Trophoblast cell (in vitro differentiated cells and primary cell): ENCODE results near the gene LRTM2.

Experiments
- DNase-seq, 2 donors: peaks; one replicate each; pipeline ENCODE4 v3.0.0-alpha.2; 2016
- H2AFZ ChIP-seq: 2 replicates; pipeline ENCODE4 v1.6.1; 2013; ENCODE audit warnings: low read length, moderate library complexity, mild to moderate bottlenecking; ENCODE audit not compliant: insufficient read depth, poor library complexity
- H2AK5ac ChIP-seq: 2 replicates; pipeline ENCODE4 v1.6.1; 2013; ENCODE audit warnings: mild to moderate bottlenecking, low read length
- H2BK120ac ChIP-seq: 2 replicates; pipeline ENCODE4 v1.6.1; 2013; ENCODE audit warnings: low read length, mild to moderate bottlenecking, moderate library complexity; ENCODE audit not compliant: insufficient read depth, poor library complexity
- H2BK12ac ChIP-seq: 2 replicates; pipeline ENCODE4 v1.6.1; 2013; ENCODE audit warnings: mild to moderate bottlenecking, low read length, moderate library complexity
- H2BK5ac ChIP-seq: 2 replicates; pipeline ENCODE4 v1.6.1; 2013; ENCODE audit warnings: low read length, low read depth, moderate library complexity, mild to moderate bottlenecking; ENCODE audit not compliant: poor library complexity
- H3K14ac ChIP-seq: 2 replicates; pipeline ENCODE4 v1.6.1; 2013; ENCODE audit warnings: mild to moderate bottlenecking, low read length
- H3K18ac ChIP-seq: 2 replicates; pipeline ENCODE4 v1.6.1; 2013; ENCODE audit warnings: mild to moderate bottlenecking, low read length
- H3K23ac ChIP-seq: 2 replicates; pipeline ENCODE4 v1.6.1; 2013; ENCODE audit warnings: low read length
- H3K27ac ChIP-seq: 2 replicates; pipeline ENCODE4 v1.5.1; 2013; ENCODE audit warnings: low read depth, mild to moderate bottlenecking, inconsistent platforms, low read length, moderate library complexity
- H3K27me3 ChIP-seq: 2 replicates; pipeline ENCODE4 v1.6.1; 2013; ENCODE audit warnings: inconsistent platforms, mild to moderate bottlenecking, low read length, moderate library complexity; ENCODE audit not compliant: insufficient read depth
- H3K36me3 ChIP-seq, 2 experiments: 1 replicate in 1 of 2; 2 replicates in 1 of 2; pipeline ENCODE4 v1.6.1; 2013; ENCODE audit warnings: low read length in 2 of 2, mild to moderate bottlenecking in 2 of 2, moderate library complexity in 1 of 2; ENCODE audit not compliant: insufficient read depth in 2 of 2, control insufficient read depth in 1 of 2
- H3K4ac ChIP-seq: 2 replicates; pipeline ENCODE4 v1.6.1; 2013; ENCODE audit warnings: low read depth, mild to moderate bottlenecking, low read length, moderate library complexity
- H3K4me1 ChIP-seq, 2 experiments: 1 replicate in 1 of 2; 2 replicates in 1 of 2; pipeline ENCODE4 v1.6.1; 2013; ENCODE audit warnings: low read length in 2 of 2, mild to moderate bottlenecking in 2 of 2, moderate library complexity in 1 of 2; ENCODE audit not compliant: insufficient read depth in 2 of 2, control insufficient read depth in 1 of 2
- H3K4me2 ChIP-seq: 2 replicates; pipeline ENCODE4 v1.6.1; 2013; ENCODE audit warnings: inconsistent platforms, mild to moderate bottlenecking, low read length, moderate library complexity
- H3K4me3 ChIP-seq: 2 replicates; pipeline ENCODE4 v1.5.1; 2013; ENCODE audit warnings: mild to moderate bottlenecking, low read depth, low read length, inconsistent platforms
- H3K79me1 ChIP-seq: one replicate; pipeline ENCODE4 v1.6.1; 2013; ENCODE audit warnings: low read length
- H3K79me2 ChIP-seq: 2 replicates; pipeline ENCODE4 v1.6.1; 2013; ENCODE audit warnings: low read length, mild to moderate bottlenecking; ENCODE audit not compliant: control insufficient read depth, insufficient read depth, poor library complexity
- H3K9ac ChIP-seq: 2 replicates; pipeline ENCODE4 v1.6.1; 2013; ENCODE audit warnings: mild to moderate bottlenecking, low read length
- H3K9me3 ChIP-seq: 2 replicates; pipeline ENCODE4 v1.6.1; 2013; ENCODE audit warnings: low read depth, mild to moderate bottlenecking, control low read depth, inconsistent platforms, low read length; ENCODE audit not compliant: insufficient read depth
- H4K12ac ChIP-seq: 2 replicates; pipeline ENCODE4 v1.6.1; 2013; ENCODE audit warnings: low read depth, mild to moderate bottlenecking, low read length, moderate library complexity
- H4K8ac ChIP-seq: 2 replicates; pipeline ENCODE4 v1.6.1; 2013; ENCODE audit warnings: low read depth, mild to moderate bottlenecking, low read length, moderate library complexity
- H4K91ac ChIP-seq: one replicate; pipeline ENCODE4 v1.6.1; 2013; ENCODE audit warnings: low read depth, mild to moderate bottlenecking, low read length, moderate library complexity
- WGBS: extraction: QIAGEN DNeasy Blood & Tissue Kit; methylation state at CpG from one replicate; pipeline ENCODE4 v1.1.7; 2013; ENCODE audit warnings: missing lambda C conversion rate; ENCODE audit not compliant: insufficient read length, insufficient coverage; ENCODE audit errors: extremely low coverage; 5-methylcytosine and 5-hydroxymethylcytosine counted together

The LRTM2 gene

GRCh38 chr12:1857086-1857485, 36.7 kb downstream of the LRTM2 start:
- Histone ChIP-seq H2AK5ac (no peak overlapping the region), H3K79me2 (no peaks in the 10 kb centered on the region), H2BK5ac (no peak overlapping the region), H3K23ac (no peak overlapping the region), H4K8ac (no peak overlapping the region), H3K18ac (no peak overlapping the region), H2BK12ac (no peak overlapping the region), H3K4ac (no peak overlapping the region), H3K4me2 (no peak overlapping the region), H2BK120ac (no peak overlapping the region), H2AFZ (no peak overlapping the region), H3K79me1 (no peaks in the 10 kb centered on the region), H3K14ac (no peak overlapping the region), H3K4me1 (no peaks in the 10 kb centered on the region), H4K91ac (no peak overlapping the region), H4K12ac (no peak overlapping the region), H3K27ac (no peak overlapping the region), H3K9ac (no peak overlapping the region), H3K27me3 (no peaks in the 10 kb centered on the region), H3K36me3 (no peaks in the 10 kb centered on the region), H3K4me3 (no peak overlapping the region), H3K9me3 (peaks cover 30% of the 10 kb centered on the region)
- WGBS: no CpG with 5 or more reads among the region's 2 CpGs
- DNase-seq: no peak

GRCh38 chr12:1857821-1858220, 37.5 kb downstream of the LRTM2 start:
- Histone ChIP-seq H2BK120ac (no peak overlapping the region), H3K79me2 (no peaks in the 10 kb centered on the region), H3K9ac (no peak overlapping the region), H4K8ac (no peak overlapping the region), H3K4ac (no peak overlapping the region), H3K27me3 (no peaks in the 10 kb centered on the region), H2AFZ (no peak overlapping the region), H3K4me1 (no peaks in the 10 kb centered on the region), H2BK5ac (no peak overlapping the region), H3K4me3 (no peak overlapping the region), H3K36me3 (no peaks in the 10 kb centered on the region), H3K79me1 (no peaks in the 10 kb centered on the region), H3K27ac (no peak overlapping the region), H3K9me3 (peaks cover 30% of the 10 kb centered on the region), H4K91ac (no peak overlapping the region), H3K4me2 (no peak overlapping the region), H3K18ac (no peak overlapping the region), H4K12ac (no peak overlapping the region), H3K14ac (no peak overlapping the region), H2BK12ac (no peak overlapping the region), H2AK5ac (no peak overlapping the region), H3K23ac (no peak overlapping the region)
- no peak for DNase-seq
- no CpG with 5 or more reads among the region's 7 CpGs for WGBS

DNA sequence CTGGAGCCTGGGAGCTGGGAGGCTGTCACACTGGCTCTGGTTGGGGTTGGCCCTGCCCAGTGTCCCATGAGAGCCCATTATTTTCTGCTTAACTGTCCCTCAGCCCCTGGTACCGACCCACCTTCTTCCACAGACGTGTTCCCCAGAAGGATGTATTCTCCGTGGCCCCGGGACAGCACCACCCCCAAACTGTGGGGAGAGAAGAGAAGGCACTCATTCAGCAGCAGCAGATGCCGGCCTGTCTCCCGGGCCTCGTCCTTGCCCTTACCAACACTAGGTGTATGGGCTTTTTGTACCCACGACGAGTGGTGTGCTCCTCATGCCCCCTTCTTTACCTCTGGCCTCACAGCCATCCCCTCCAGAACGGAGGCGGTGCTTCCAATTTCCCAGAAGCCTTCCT, 38.1 kb downstream of the LRTM2 start:
- Histone ChIP-seq H4K8ac (no peak overlapping the region), H2BK120ac (no peak overlapping the region), H3K4ac (no peak overlapping the region), H3K18ac (no peak overlapping the region), H3K4me1 (no peaks in the 10 kb centered on the region), H3K23ac (no peak overlapping the region), H3K4me2 (no peak overlapping the region), H3K4me3 (no peak overlapping the region), H2BK5ac (no peak overlapping the region), H3K36me3 (no peaks in the 10 kb centered on the region), H4K91ac (no peak overlapping the region), H3K79me1 (no peaks in the 10 kb centered on the region), H3K14ac (no peak overlapping the region), H3K27ac (no peak overlapping the region), H2AFZ (no peak overlapping the region), H4K12ac (no peak overlapping the region), H2BK12ac (no peak overlapping the region), H3K27me3 (no peaks in the 10 kb centered on the region), H3K79me2 (no peaks in the 10 kb centered on the region), H2AK5ac (no peak overlapping the region), H3K9ac (no peak overlapping the region), H3K9me3 (peaks cover 30% of the 10 kb centered on the region)
- DNase-seq: no peak
- no CpG with 5 or more reads among the region's 11 CpGs for WGBS

DNA sequence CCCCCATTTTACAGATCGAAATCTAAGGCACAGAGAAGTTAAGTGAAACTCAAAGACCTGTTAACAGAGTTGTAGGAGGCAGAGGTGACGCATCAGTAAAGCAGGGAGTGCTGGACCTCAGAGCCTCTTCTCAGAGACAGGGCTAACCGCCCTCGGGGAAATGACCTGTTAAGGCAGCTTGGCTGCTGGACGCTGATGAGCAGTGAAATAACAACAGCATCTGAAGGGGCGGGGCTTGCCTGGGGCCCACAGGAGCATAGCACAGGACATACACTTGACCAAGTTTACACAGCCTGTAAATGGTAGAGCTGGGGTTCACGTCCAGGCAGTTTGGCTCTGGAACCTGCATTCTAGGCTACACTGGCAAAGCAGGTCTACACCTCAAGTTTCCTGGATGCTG, 39.3 kb downstream of the LRTM2 start:
- no peak overlapping the region for H3K9ac ChIP-seq

More for the DNA sequence above, 39.3 kb downstream of the LRTM2 start:
- no peak overlapping the region for H3K14ac ChIP-seq
- H3K4ac ChIP-seq: no peak overlapping the region
- no peak overlapping the region for H2BK5ac ChIP-seq
- H3K36me3 ChIP-seq: no peaks in the 10 kb centered on the region
- H2BK12ac ChIP-seq: no peak overlapping the region
- H2AFZ ChIP-seq: no peak overlapping the region
- H3K4me3 ChIP-seq: no peak overlapping the region
- H4K8ac ChIP-seq: no peak overlapping the region
- H3K27ac ChIP-seq: no peak overlapping the region
- WGBS: no CpG with 5 or more reads among the region's 7 CpGs
- no peak overlapping the region for H2BK120ac ChIP-seq
- H3K9me3 ChIP-seq: peaks cover 30% of the 10 kb centered on the region
- no peak overlapping the region for H2AK5ac ChIP-seq
- H3K4me1 ChIP-seq: no peaks in the 10 kb centered on the region
- no peaks in the 10 kb centered on the region for H3K79me2 ChIP-seq
- no peaks in the 10 kb centered on the region for H3K79me1 ChIP-seq
- no peak overlapping the region for H3K4me2 ChIP-seq
- no peaks in the 10 kb centered on the region for H3K27me3 ChIP-seq
- H3K23ac ChIP-seq: no peak overlapping the region
- peak; percentile 66 to 69 for DNase-seq
- no peak overlapping the region for H4K12ac ChIP-seq
- H4K91ac ChIP-seq: no peak overlapping the region
- no peak overlapping the region for H3K18ac ChIP-seq
